ENCODE data around the gene C1orf232. TPM values are rescaled to one million over a fixed set of nuclear protein-coding genes. Genes with fewer than 3 reads are reported as not detected.

The C1orf232 gene
- total RNA-seq, 1 donor from 2014 or later, result not detected

DNA sequence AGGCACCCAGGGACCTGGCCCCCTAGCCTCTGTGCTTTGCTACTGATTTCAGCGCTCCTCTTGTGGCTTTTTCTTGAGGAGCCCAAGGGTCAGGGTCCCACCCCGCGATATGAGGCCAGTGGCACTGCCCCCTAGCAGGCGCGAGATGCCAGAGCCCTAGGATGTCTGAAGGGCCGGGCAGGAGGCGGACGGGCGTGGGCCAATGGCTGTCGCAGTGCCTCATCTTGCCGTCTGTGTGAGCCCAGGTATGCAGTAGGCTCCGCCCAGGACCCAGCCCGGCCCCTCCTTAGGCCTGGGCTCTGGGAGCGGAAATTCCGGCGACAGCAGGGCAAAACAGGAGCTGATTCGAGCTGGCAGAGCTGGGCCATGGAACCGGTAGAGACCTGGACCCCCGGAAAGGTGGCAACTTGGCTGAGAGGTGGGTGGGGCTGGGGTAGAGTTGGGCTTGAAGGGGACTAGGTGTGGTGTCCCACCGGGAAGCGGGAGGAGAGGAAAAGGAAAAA is 8.5 kb upstream of the C1orf232 start, which contains the start of gene CNKSR1:
Gene CNKSR1 (plus strand): TSS at position 310 of the 503 bp plus-strand sequence. CDS start 57 bp downstream, at position 367.
- DNase-seq, result no peak

DNA sequence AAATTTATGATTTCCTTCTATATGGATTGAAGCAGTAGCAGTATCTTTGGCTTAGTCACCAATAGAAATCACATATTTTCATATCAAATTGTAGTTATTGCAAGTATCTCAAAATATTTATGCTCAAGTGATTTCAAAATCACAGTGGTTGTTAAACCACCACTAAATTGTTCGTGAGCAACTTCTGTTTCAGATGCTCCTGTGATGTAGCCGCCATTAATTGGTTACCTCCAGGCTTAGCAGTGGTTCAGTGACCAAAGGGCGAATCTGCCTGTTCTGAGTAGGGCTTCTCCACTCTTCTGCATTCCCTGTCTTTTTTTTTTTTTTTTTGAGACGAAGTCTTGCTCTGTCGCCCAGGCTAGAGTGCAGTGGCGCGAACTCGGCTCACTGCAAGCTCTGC is 6.6 kb upstream of the C1orf232 start:
- DNase-seq, result no peak

DNA sequence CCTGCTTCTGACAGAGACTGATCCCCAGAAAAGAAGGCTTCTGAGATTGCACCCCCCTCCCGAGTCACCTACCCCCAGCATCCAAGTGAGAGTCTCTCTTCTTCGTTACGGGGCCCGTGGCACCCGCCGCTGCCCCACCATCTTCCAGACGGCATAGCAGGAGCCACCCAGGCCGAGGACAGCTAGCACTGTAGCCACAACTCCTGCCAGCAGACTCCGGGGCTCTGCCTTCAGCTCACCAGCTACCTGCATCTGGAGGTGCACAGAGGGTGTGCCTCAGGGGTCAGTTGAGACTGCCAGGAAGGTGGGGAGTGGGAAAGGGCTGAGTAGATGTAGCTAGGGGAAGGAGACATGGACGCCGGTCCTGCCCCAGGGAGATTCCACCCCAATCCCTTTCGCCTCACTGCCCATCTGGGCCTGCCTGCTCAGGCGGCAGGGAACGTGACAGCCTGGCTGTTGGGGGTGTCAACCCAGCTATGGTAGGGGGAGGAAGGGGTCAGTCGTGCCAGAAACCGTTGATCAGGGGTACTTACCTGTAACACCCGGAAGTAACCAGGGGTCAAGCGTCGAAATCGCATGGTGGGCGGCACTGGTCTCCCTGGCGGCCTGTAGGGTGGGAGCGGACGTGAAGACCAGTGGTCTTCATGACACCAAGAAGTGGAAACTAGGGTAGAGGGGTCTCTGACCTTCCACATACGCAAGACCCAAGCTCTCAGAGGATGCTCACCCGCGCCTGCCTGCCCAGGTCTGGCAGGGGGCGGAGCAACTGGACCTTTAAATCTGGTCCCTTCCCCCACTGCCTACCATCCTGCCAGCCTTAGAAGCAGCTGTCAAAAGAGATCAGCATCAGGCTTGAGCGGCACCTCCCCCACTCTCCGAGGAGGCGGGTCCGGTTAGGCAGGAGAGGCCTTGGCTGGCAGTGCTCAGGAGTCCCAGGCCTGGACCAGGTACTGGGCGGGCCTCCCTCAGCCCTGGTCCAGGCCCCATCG is 2.6 kb upstream of the C1orf232 start, which contains the start of gene ZNF593OS:
Gene ZNF593OS (minus strand): TSS at position 749 of the 989 bp plus-strand sequence. CDS start 171 bp downstream, at position 578.
- no peak for DNase-seq

DNA sequence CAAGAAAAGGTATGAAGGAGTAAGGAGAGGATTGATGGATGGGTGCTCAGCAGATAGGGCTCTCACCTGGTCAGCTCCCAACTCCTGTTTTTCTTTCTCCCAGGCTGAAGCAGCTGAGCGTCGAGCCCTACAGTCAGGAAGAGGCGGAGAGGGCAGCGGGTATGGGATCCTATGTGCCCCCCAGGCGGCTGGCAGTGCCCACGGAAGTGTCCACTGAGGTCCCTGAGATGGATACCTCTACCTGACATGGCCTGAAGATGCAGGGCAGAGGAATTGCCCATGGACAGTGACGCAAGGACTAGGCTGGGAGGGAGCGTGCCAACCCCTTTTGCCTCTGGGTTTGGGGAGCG is 1.7 kb upstream of the C1orf232 start:
- DNase-seq, result no peak

DNA sequence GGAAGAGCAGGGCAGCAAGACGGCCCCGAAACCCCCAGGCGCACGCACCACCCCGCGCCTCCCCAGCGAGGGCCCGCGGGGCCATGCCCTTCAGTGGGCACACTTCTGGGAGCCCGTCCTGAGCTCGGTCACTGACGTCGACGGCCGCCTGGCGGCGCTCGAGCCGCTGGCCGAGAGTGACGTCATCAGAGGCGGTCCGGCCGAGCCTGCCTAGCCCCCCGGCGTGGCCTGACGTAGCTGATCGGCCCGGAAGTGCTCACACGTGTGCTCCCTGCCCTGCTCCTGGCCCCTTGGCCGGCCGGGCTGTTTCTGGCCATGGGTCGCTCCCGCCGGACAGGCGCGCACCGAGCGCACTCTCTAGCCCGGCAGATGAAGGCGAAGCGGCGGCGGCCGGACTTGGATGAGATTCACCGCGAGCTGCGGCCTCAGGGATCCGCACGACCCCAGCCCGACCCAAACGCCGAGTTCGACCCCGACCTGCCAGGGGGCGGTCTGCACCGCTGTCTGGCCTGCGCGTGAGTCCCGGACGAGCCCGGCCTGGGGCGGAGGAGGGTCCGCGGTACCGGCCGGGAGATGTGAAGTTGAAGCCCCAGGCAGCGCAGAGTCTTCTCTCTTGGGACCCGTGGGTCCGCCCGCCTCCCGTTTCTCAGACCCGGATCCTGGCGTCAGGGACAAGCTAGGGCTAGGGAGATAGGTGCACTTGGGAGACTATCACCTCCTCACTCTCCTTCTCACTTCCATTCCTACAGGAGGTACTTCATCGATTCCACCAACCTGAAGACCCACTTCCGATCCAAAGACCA is 1.1 kb upstream of the C1orf232 start, which contains the start of gene ZNF593:
Gene ZNF593 (plus strand): TSS at position 240 of the 803 bp plus-strand sequence. CDS start 76 bp downstream, at position 316.
- DNase-seq, result peak; percentile 90

DNA sequence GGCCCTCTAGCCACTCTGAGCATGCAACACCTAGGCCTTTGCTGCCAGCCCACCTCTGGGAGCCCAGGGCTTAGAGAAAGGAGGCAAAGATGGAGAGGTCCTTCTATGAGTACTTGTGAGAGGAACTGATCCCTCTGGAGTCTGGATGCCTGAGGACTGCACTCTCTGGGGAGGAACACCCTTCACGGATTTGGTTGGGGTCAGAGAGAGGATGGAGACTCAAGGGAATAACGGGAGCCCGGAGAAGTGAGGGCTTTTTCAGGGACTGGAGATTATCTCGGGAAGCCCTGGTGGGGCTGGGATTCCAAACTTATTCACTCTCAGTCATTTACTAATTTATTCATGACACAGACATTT is 413 bp upstream of the C1orf232 start:
- DNase-seq, result no peak

DNA sequence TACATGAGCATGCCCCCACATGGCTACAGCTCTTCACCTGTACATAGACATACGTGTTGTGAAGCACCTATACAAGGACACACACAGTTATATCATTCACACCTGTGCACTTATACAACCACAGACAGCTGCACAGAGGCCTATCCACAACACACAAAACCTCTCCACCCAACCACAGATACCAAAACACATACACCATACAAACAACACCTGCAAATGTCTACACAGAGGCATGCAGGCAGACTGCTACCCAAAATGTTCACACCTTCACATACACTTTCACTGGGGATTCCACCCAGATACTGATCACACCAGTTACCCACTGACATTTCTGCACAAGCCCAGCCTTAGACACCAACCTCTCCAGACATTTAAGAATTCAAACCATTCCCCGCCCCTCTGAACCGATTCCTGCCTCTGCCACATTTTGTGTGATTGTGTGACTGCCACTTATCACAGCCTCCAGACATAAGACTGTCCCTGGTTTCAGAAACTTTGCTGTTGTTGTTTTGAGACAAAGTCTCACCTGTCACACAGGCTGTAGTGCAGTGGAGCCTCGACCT is 2.0 kb downstream of the C1orf232 start:
- DNase-seq, result no peak

DNA sequence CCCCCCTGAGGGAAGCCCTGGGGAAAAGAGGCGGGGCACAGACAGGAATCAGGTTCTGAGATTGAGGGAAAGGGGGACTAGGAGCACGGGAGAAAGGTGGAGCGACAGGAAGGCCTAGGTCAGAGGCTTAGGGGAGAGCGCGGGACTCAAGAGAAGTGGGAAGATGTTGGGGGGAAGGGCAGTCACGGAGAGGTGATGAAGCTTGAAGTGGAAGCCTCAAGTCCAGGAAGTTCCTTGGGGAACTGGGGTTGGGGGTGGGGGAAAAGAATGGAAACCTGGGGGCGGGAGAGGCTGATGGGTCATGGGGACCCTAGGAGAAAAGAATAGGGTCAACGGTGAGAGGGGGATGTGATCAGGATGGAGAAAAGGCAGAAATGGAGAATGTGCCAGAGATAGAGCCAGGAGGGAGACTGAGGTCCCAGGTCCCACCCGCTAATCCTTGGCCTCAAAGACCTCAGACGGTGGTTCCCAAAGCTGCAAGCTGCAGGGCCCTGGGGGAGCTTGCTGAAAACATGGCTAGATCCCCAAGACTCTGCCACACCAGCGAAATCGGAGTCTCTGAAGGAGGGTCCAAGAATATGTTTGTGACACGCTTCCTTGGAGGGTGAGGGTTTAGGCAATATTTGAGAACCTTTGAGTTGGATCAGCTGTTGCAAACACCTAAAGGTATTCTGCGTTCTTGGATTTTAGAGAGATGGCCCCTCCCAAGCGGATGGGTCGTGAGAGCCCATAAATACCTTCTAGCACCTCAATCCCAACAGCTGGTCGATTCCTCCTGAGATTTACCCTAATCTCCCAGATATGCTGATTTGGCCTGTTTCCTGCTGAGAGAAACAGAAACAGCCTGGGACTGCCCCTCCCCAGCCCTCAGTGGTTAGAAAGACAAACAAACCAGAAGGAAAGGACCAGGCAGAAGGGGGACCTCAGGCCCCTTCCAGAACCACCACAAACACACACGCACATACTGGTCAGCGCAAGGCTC is 3.6 kb downstream of the C1orf232 start:
- DNase-seq, result no peak

DNA sequence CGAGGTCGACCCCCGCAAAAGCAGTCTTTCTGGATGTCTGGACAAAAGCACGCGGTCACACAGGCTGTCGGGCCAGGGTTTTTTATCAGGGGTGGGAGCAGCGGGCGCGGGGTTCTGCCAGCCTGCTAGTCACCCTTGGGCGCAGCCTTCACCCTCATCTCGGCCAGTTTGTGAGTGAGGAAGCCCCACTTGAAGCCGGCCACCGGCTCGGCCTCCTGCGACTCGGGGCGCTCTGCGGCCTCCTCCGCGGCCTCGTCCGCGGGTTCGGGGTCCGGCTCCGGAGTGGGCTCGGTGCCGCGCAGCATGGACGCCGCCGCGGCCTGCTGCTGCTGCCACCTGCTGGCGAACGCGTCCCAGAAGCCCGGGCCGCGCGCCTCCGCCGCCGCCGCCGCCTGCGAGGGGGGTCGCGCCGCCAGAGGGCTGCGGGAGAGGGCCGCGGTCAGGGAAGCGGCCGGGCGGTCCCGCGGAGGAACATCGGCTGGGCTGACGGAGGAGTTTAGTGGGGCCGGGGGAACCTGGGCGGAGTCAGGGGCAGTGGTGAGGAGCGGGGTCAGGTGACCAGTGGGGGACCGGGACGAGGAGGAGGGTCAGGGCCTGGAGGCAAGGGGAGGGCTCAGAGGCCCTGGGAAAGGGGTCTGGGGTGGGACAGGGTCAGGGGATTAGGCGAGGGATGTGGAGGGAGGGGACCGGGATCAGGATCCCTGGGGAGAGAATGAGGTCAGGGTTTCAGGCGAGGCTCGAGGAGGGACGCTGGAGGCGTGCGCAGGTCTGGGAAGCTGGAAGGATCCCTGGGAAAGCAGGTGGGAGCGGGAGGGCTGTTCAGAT is 4.5 kb downstream of the C1orf232 start:
- DNase-seq, result no peak

DNA sequence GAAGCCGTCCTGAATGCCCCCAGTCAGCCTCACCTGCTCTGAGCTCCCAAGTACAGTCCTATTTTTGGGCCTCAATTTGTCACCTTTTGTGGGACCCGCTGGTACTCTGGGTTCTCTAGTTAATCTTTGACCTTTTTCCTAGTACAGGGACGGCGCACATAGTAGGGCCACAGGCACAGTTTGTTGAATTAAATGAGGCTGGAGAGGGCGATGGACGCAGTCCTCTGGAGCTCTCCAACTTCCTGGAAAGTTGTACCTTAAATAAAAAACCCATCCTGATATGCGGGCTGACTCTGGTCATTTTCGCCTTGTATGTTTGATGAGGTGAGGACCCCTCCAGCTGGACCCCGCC is 5.1 kb downstream of the C1orf232 start:
- no peak for DNase-seq

DNA sequence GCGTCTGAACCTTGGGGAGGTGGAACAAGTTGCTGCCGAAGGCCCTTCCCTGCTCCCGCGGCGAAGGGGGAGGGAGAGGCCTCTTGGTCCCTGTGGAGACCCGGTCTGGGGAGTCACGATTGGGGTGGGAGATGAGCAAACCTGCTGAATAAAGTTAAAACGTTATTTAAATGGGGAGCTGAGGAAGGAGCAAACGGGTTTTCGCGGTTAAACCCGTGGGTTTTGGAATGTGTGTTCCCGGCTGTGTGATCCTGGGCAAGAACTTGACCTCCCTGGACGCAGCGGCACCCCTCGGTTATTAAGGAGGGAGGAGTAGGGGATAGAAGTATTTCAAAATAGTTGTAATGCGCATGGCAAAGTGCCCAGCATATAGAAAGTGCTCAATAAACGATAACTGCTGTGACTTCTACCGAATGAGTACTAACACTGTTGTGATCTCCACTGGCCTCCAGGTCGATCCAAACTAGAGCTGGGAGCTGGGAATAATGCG is 6.5 kb downstream of the C1orf232 start:
- DNase-seq, result no peak

DNA sequence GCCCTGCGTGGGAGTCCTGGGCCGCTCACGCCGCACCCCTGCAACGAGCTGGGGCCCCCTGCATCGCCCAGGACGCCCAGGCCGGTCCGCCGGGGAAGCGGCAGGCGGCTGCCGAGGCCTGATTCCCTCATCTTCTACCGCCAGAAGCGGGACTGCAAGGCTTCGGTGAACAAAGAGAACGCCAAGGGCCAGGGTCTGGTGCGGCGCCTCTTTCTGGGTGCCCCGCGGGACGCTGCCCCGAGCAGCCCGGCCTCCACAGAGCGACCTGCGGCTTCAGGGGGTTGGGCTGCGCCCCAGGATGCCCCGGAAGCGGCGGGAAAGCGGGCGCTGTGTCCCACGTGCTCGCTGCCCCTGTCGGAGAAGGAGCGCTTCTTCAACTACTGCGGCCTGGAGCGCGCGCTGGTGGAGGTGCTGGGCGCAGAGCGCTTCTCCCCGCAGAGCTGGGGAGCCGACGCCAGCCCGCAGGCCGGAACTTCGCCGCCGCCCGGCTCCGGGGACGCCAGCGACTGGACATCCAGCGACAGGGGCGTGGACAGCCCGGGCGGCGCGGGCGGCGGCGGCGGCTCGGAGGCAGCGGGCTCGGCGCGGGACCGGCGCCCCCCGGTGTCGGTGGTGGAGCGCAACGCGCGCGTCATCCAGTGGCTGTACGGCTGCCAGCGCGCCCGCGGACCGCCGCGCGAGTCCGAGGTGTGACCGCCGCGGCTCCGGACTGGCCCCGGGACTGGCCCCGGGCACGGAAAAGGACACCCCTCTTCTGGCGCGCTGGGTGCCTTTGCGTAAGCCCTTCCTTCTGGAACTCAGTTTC is 7.1 kb downstream of the C1orf232 start:
- DNase-seq, result no peak

DNA sequence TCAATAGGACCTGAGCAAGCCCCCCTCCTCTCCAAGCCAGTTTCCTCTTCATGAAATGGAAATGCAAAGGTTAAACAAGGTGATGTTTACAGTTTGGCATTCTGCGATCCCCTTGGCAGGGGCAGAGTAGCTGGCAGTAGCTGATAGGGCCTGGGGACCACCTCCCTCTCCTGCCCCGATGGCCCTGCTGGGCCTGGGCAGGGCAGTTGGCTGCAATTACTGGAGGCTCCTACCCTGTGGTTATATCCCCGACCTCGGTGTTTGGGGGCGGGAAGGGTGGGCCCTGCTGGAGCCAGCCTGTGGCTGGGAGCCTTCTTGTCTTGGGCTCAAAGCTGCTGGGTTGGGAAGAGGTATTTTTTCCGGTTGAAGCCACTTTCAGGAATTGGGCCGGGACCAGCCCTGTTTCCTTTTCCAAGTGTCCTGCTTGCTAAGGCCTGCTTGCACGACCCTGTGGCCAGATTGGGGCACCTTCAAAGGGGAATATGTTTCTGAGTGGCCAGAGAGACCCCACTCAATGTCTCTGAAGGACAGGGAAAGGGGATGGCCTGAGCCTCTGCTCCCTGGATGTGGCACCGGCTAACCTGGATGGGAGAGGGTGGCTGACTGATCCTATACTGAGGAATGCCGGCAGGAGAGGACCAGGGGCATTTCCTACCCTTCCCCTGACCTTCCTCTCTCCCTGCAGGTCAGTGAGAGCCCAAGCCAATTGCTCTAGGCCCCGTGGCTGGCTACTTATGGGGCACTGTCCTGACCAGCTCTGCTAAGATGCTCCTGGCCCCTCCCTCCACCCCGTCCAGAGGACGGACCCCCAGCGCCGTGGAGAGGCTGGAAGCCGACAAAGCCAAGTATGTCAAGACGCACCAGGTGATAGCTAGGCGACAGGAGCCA is 8.0 kb downstream of the C1orf232 start:
- no peak for DNase-seq

DNA sequence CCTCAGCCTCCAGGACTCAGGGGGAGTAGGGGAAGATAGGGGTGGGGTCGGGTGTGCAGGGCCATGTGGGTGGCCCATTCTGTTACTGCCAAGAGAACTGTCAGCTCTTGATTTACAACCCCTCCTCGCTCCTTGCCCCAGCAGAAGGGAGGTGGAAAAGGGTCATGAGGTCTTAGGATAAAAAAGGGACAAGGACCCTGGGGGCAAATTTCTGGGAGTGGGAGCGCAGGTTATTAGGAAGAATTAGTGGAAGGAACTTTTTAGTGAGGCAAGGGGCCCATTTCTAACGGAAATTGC is 9.1 kb downstream of the C1orf232 start:
- DNase-seq, result no peak

DNA sequence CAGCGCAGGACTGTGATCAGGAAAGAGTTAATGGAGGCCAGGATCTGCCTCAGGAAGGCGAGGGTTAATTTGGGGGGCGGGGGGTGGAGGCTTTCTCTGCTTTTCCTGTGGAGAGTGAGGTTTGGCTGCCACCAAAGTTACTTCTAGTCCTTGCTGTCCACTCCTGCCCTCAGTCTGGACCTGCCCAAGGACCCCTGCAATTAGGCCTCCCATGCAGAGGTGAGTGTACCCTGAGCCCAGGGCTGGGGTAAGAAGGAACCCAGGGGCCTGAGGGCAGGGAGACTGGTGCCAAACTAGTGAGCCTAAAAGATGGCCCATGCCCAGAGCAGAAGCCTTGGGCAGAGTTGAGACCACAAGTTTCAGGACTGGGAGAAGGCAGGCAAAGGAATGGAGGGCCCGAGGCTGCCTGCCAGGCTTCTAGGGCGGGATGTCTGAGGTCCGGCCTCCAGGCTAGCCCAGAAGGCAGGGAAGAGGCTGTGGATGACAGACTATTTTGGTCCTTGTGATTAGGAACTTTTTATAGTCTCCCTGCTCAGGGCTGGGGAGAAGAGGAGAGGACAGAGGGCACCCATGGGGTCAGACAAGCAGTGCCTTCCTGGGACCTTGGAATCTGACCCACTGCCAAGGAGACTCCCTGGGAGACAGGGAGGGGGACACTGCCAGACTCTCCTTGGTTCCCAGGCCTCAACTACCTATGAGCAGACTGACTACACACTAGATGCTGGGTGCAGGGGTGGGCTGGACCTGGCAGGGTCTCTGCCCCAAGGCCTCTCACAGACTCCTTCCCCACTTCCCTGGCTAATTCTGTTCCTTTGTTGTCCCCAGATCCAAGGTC is 9.6 kb downstream of the C1orf232 start, which contains the start of gene FAM110D:
Gene FAM110D (plus strand): TSS at position 172 of the 835 bp plus-strand sequence. CDS start 2,213 bp downstream, outside the sequence.
- DNase-seq, result no peak

DNA sequence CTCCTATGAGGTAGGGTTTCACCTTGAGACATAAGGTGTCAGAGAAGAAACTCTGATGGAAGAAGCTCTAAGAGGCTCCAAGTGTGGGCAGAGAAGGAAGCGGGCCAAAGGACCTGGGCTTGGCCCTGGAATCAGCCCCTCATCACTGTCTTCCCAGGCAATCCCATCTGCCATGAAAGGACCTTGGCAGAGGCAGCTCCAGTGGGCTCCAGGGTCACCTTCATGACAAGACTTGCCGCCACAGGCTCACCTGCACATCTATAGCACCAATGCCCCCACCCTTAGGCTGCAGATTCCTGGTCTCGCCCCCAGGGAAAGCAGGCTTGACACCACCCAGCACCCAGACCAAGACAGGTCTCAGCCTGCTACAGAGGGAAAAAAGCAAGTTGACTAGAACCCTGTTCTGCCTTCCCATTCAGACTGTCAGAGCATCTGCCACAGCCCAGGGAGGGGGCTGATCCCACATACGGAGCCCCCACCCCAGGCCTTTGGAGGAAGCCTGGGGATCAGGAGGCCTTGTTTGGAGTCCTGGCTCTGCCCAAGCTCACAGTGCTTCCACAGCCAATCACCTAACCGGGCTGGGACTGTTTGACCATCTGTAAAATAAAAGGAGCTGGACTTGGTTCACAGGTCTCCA is 10.4 kb downstream of the C1orf232 start:
- no peak for DNase-seq

Measured in skin of body (tissue), 2 donors.